Measurements from ENCODE around the gene MALT1. TPM values are rescaled to one million over a fixed set of nuclear protein-coding genes. Genes with fewer than 3 reads are reported as not detected.

Gene MALT1
- total RNA-seq, 2 experiments from 2014 or later: 82.3 to 84.5 TPM

- H3K4me3 Mint-ChIP-seq: no peak overlapping the region
- ATAC-seq (ENCODE audit: poor library complexity) (no peak), DNase-seq (peak in 3 of 14 experiments; percentile 40 to 46 (median 43))
- Histone ChIP-seq H3K27me3 (ENCODE audit: control insufficient read depth in 1 of 2, insufficient read depth in 2 of 2, low read length in 2 of 2) (no peaks in the 10 kb centered on the region), H3K9me3 (ENCODE audit: control insufficient read depth in 1 of 2, insufficient read depth in 1 of 2, low read length in 2 of 2) (no peaks in the 10 kb centered on the region), H3K36me3 (ENCODE audit: insufficient read depth, low read length) (peaks cover 71% of the 10 kb centered on the region), H3K4me3 (ENCODE audit: low read length) (no peak overlapping the region), H3K4me1 (ENCODE audit: insufficient read depth, low read length) (peaks cover 28% of the 10 kb centered on the region), H3K27ac (ENCODE audit: low read depth in 1 of 2, low read length in 2 of 2) (no peak overlapping the region)
- H3K36me3 Mint-ChIP-seq (ENCODE audit: low read depth): peaks cover 58% of the 10 kb centered on the region
- no peak for TF ChIP-seq CTCF (IDR thresholded peaks at IDR 0.05)
- peaks cover 44% of the 10 kb centered on the region for H3K4me1 Mint-ChIP-seq (ENCODE audit: low read depth)
- H3K27ac Mint-ChIP-seq: no peak overlapping the region
- ChIA-PET CTCF (no interaction called here), POLR2A (interaction anchor here (0.6 to 3.7 kb wide), 5 partner anchors 10 to 35 kb away, joined by 3 to 29 read pairs (median 4); partner anchors contain the start of gene MALT1)
- no peaks in the 10 kb centered on the region for H3K27me3 Mint-ChIP-seq
- H3K9me3 Mint-ChIP-seq: no peaks in the 10 kb centered on the region
- intact Hi-C loops (cut with DNase I, micrococcal nuclease): loop anchor here in 1 of 2 experiments (1.0 kb wide), 1 partner anchor 14 kb away; no protein-coding TSS in a partner anchor
Measured at GRCh38 chr18:58699551-58699950, 28.3 kb downstream of the MALT1 start.

GRCh38 chr18:58700209-58700608, 28.9 kb downstream of the MALT1 start:
- DNase-seq (no peak), ATAC-seq (ENCODE audit: poor library complexity) (no peak)
- Histone ChIP-seq H3K27ac (ENCODE audit: low read depth in 1 of 2, low read length in 2 of 2) (no peak overlapping the region), H3K4me3 (ENCODE audit: low read length) (no peak overlapping the region), H3K9me3 (ENCODE audit: control insufficient read depth in 1 of 2, insufficient read depth in 1 of 2, low read length in 2 of 2) (no peaks in the 10 kb centered on the region), H3K36me3 (ENCODE audit: insufficient read depth, low read length) (peaks cover 75% of the 10 kb centered on the region), H3K4me1 (ENCODE audit: insufficient read depth, low read length) (peaks cover 21% of the 10 kb centered on the region), H3K27me3 (ENCODE audit: control insufficient read depth in 1 of 2, insufficient read depth in 2 of 2, low read length in 2 of 2) (no peaks in the 10 kb centered on the region)
- peaks cover 42% of the 10 kb centered on the region for H3K4me1 Mint-ChIP-seq (ENCODE audit: low read depth)
- no peaks in the 10 kb centered on the region for H3K27me3 Mint-ChIP-seq
- no peak overlapping the region for H3K4me3 Mint-ChIP-seq
- peaks cover 58% of the 10 kb centered on the region for H3K36me3 Mint-ChIP-seq (ENCODE audit: low read depth)
- intact Hi-C loops (cut with DNase I, micrococcal nuclease): no loop called here
- ChIA-PET CTCF (interaction anchor here (1.0 kb wide), 1 partner anchor 28 kb away, joined by 4 read pairs; no protein-coding TSS in a partner anchor), POLR2A (interaction anchor here (0.6 to 3.7 kb wide), 5 partner anchors 9 to 35 kb away, joined by 3 to 29 read pairs (median 4); partner anchors contain the start of gene MALT1)
- H3K9me3 Mint-ChIP-seq: no peaks in the 10 kb centered on the region
- TF ChIP-seq CTCF (IDR thresholded peaks at IDR 0.05): no peak
- H3K27ac Mint-ChIP-seq: no peak overlapping the region

DNA sequence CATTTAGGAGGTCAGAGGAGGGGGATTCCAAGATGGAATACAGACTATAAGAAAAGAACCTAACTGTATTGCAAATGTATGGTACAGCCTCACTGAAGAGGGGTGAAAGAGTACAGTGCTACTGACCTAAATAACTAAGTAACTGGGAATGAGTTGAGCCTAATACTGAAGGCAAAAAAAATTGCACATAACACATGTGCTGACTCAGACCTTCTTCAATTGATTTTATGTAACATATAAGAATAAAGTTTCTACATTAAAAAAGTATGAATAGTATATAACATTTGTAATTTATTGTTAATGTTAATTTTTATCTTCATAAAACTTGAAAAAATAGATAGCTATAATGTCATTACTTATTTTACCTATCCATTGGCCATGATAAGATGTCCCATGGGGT, 41.7 kb downstream of the MALT1 start:
- Histone ChIP-seq H3K36me3 (ENCODE audit: insufficient read depth, low read length) (peaks cover 38% of the 10 kb centered on the region), H3K27me3 (ENCODE audit: control insufficient read depth in 1 of 2, insufficient read depth in 2 of 2, low read length in 2 of 2) (no peaks in the 10 kb centered on the region), H3K4me3 (ENCODE audit: low read length) (no peak overlapping the region), H3K27ac (ENCODE audit: low read depth in 1 of 2, low read length in 2 of 2) (no peak overlapping the region), H3K9me3 (ENCODE audit: control insufficient read depth in 1 of 2, insufficient read depth in 1 of 2, low read length in 2 of 2) (no peaks in the 10 kb centered on the region), H3K4me1 (ENCODE audit: insufficient read depth, low read length) (peaks cover 16% of the 10 kb centered on the region)
- H3K4me1 Mint-ChIP-seq (ENCODE audit: low read depth): peaks cover 59% of the 10 kb centered on the region
- peaks cover 66% of the 10 kb centered on the region for H3K36me3 Mint-ChIP-seq (ENCODE audit: low read depth)
- ChIA-PET POLR2A (interaction anchor here (1.5 kb wide), 1 partner anchor 41 kb away, joined by 7 read pairs; the partner anchor contains the start of gene MALT1), CTCF (no interaction called here)
- H3K9me3 Mint-ChIP-seq: no peaks in the 10 kb centered on the region
- H3K27me3 Mint-ChIP-seq: no peaks in the 10 kb centered on the region
- ATAC-seq (ENCODE audit: poor library complexity) (no peak), DNase-seq (no peak)
- intact Hi-C loops (cut with DNase I, micrococcal nuclease): loop anchor here in 1 of 2 experiments (1.0 kb wide), 1 partner anchor 14 kb away; no protein-coding TSS in a partner anchor
- no peak overlapping the region for H3K4me3 Mint-ChIP-seq
- H3K27ac Mint-ChIP-seq: peak overlapping the region; percentile 89
- TF ChIP-seq CTCF (IDR thresholded peaks at IDR 0.05): no peak

Data from CD4-positive, alpha-beta T cell (primary cell).